Epidermal melanocyte (primary cell): ENCODE data around the gene WNK3.
"Not testable (repeated sequence)": the region's sequence is repeated elsewhere in the genome, so short reads cannot be mapped to it uniquely, and the experiment has no call there.

Source experiments
- DNase-seq: peaks from one replicate; pipeline ENCODE4 v3.0.0; 2011; ENCODE audit warnings: low spot score; ENCODE audit not compliant: insufficient read length

Gene WNK3

DNA sequence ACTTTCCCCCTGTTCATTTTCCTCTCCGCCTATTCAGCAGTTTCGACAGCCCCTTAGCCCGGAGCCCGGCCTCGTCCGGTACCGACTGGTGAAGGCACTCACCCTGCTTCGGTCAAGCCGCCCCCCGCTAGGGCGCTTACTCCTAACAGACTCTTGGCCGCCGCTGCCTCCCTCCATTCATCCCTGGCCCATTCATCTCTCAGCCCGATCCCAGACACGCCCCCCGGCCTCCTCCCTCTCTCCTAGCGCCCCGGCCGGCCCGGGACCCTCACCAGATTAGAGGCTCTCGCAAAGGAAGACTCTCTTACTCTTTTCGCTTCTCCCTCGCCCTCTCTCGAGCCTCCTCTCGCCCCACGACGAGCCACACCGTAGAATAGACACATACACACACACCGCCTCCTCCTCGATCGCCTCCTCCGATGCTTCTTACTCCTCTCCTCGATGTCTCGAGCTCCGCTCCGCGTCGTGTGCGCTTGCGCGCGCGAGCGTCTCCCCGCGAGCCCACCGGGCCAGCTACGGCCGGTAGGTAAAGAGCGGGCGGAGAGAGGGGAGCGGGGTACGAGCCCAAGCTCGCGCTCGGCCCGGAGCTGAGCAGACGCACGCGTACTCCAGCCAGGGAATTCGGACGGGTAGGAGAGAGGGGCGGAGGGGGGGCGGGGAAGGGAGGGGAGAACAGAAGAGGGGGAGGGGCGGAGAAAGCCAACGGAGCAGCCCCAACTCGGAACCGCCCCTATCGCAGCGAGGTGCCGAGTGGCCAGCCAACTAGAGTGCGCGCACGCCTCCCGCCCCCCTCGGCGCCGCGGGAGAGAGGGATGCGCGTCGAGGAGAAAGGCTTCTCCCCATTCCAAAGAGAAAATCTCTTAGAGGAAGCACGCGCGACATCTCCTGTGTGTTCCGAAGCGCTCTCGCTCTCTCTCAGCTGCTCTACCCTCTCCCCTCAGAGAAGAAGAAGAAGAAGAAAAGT, at the start of gene WNK3:
WNK3 (minus strand) TSS at position 633 of the 964 bp plus-strand sequence.
- peak; percentile 32 for DNase-seq

DNA sequence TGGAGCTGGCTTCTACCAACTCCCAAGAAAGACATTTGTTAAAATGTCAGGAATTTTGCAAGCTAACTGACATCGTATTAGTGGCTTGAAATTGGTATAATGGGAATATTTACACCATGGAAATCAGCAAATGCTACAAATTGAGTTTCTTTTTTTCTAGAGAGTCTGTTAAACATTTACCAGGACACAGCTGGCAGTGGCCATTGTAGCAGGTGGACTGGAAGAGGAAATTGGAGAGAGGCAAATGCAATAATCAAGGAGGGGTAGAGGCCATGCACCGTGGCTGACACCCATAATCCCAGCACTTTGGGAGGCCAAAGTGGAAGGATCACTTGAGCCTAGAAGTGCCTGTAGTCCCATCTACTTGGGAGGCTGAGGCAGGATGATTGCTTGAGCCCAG, 49.4 kb upstream of the WNK3 start:
- DNase-seq: no peak

DNA sequence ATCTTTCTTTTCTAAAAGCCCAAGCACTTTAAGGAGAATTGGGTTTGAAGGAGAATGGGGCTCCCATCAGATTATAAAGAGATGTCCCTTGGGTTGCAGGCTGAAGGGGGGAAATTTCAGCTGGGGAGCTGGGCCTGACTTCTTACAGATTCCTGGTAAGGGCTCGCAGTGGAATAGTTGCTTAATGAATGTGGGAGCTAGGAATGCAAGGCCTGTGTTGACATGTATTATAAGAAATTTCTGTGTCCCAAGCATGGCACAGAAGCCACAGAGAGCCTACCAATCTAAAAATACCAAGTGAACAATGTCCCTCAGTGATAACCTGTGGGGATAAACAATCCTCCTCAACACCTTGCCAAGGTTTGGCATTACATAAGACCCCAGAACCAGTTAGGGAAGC, 39.3 kb upstream of the WNK3 start:
- no peak for DNase-seq

- no peak for DNase-seq
Observed at GRCh38 chrX:54386314-54386713, 28.5 kb upstream of the WNK3 start.

DNA sequence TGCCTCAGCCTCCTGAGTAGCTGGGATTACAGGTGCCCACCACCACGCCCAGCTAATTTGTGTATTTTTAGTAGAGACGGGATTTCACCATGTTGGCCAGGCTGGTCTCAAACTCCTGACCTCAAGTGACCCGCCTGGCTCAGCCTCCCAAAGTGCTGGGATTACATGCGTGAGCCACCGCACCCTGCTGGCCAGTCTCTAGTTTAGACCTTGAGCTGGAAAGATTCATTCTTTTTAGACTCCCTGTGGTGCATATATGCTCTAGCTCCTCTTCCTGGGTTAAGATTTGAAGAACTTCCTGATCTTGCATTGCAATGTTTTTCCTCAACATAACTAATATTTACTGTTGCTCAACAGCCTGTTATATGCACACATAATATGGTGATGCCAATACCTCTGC, 26.8 kb upstream of the WNK3 start:
- not testable (repeated sequence) for DNase-seq

GRCh38 chrX:54359408-54359807, 1.6 kb upstream of the WNK3 start:
- no peak for DNase-seq

DNA sequence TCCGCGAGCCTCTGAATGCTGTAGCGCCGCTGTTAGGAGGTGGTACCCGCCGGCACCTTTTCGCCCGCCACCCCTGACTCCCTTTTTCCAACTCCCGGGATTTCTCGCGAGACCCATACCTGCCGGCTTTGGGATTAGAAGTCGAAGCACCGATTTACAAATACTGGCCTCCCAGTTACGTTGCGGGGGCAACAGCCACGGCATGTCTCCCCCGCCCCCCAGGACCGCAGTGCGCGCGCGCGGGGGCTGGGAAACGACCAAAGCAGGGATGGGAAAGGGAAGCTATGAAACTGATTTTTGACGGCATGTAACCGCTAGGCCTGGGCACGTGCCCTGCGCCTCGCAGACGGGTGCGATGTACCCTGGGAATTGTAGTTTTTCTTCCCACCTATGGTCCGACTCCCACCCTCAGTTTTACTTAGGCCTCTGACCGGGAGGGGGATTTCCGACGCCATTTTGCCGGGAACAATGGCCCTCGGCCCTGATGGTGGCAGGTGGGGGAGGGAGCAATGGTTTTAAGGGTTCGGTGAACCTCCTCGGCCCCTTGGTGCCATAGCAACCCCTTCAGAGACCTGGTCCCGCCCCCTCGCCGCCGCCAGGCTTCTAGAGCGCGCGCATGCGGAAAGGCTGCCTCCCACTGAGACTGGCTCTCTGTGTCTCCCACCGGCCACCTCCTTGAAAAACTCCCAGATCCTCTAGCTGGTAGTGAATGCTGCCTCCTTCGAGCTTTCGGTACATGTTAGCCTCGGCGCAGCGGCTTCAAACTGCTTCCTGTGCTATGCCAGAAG, 772 bp upstream of the WNK3 start:
- DNase-seq: no peak

DNA sequence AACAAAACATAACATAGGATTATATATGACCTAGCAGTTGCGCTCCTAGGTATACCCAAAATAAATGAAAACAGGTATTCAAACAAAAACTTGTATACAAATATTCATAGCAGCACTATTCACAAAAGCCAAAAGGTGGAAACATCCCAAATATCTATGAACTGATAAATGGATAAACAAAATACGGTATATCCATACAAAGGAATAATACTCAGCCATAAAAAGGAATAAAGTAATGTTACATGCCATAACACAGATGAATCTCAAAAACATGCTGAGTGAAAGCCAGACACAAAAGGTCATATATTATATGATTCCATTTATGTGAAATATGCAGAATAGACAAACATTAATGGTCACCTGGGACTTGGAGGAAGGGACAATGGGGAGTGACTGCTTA, 5.2 kb downstream of the WNK3 start:
- no peak for DNase-seq

- not testable (repeated sequence) for DNase-seq
Observed at GRCh38 chrX:54337383-54337782, 20.5 kb downstream of the WNK3 start.

DNA sequence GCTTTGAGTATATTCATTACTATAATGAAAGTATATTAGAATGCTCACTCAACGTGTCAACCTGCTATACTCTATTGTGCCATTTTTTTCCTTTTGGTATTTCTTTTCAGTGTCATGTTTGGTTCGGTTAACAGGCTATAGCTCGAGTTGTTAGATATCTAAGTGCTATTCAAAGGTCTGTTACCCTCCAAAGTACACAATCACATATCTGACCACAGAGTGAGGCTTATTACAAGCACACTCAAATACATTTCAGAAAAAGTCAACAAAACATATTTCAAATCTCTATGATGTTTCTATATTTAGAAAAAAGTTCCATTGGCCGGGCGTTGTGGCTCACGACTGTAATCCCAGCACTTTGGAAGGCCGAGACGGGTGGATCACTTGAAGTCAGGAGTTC, 32.8 kb downstream of the WNK3 start:
- DNase-seq: no peak

GRCh38 chrX:54320067-54320466, 37.8 kb downstream of the WNK3 start:
- DNase-seq: no peak

GRCh38 chrX:54306379-54306778, 51.5 kb downstream of the WNK3 start:
- DNase-seq: no peak

GRCh38 chrX:54301516-54301915, 56.3 kb downstream of the WNK3 start:
- DNase-seq: no peak

GRCh38 chrX:54294306-54294705, 63.5 kb downstream of the WNK3 start:
- DNase-seq: no peak

DNA sequence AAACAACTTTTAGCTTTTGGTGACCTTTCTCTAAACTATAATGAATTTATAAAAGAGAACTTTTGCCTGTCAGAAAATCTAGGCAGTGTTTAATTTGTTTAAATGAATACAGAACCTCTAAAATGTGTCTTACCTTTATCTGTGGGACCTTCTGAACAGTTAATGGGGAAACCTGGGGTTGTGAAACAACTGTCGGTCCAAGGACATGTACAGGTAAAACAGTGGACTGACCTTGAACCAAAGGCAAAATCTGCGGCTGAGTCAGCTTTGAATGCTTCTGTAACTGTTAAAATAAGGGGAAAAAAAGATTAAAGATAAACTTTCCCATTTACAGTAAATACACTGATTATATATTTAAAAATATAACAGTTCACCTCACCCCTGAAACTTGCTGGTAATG, 65.1 kb downstream of the WNK3 start:
- no peak for DNase-seq

- no peak for DNase-seq
Observed at GRCh38 chrX:54291758-54292157, 66.1 kb downstream of the WNK3 start.

GRCh38 chrX:54288968-54289367, 68.9 kb downstream of the WNK3 start:
- DNase-seq: no peak

GRCh38 chrX:54288277-54288676, 69.6 kb downstream of the WNK3 start:
- DNase-seq: no peak

DNA sequence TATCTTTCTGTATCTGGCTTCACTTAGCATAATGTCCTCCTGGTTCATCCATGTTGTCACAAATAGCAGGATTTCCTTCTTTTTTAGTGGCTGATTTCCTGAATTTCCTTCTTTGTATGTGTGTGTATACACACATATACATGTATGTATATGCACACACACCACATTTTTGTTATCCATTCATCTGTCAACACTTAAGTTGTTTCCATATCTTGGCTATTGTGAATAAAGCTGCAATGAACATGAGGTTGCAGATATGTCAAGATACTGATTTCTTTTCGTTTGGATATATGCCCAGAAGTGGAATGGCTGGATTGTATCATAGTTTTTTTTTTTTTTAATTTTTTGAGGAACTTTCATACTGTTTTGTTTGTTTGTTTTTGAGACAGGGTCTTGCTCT, 76.2 kb downstream of the WNK3 start:
- no peak for DNase-seq

GRCh38 chrX:54280466-54280865, 77.4 kb downstream of the WNK3 start:
- no peak for DNase-seq

DNA sequence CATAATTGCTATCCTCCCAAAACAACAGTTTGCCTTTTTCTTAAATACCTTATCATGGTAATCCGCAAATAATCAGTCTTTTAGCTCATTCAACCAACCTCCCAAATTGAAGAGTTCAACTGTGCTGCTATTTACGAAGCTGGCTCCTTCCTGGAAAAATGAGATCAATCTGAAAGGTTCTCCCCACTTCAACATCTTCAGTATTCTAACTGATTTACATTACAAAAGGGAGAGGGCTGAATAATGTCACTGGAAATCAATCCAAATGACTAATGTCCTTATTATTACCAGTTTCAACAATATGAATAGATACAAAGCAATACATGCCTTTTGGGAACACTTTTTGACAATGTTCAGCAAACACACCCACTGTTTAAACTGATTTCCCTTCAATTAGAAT, 86.2 kb downstream of the WNK3 start:
- no peak for DNase-seq

- DNase-seq: no peak
Observed at GRCh38 chrX:54248309-54248708, 109.5 kb downstream of the WNK3 start.
